ENCODE data around the gene NUP133.

NUP133 gene

GRCh38 chr1:229431284-229432115, 76.6 kb downstream of the NUP133 start:
- no peaks in the 10 kb centered on the region for H3K36me3 ChIP-seq (ENCODE audit: insufficient read depth, low read length)
- H3K4me1 ChIP-seq (ENCODE audit: insufficient read depth, low read length, poor library complexity, severe bottlenecking) = no peaks in the 10 kb centered on the region
- no peak overlapping the region for H3K4me2 ChIP-seq (ENCODE audit: low read depth, low read length, poor library complexity, severe bottlenecking)
- H3K27me3 ChIP-seq (ENCODE audit: insufficient read depth, low read length, poor library complexity, severe bottlenecking) = no peaks in the 10 kb centered on the region
- no peaks in the 10 kb centered on the region for H3K79me2 ChIP-seq (ENCODE audit: insufficient read depth, low read length)
- TF ChIP-seq EZH2phosphoT487 (IDR thresholded peaks at IDR 0.05; ENCODE audit: borderline replicate concordance) (no peak), CTCF (conservative IDR thresholded peaks at IDR 0.05; ENCODE audit: low read length) (no peak)
- H3K9ac ChIP-seq (ENCODE audit: low read depth, low read length, poor library complexity, severe bottlenecking) = no peak overlapping the region
- no peak overlapping the region for H2AFZ ChIP-seq (ENCODE audit: low read length)
- no peaks in the 10 kb centered on the region for H4K20me1 ChIP-seq (ENCODE audit: insufficient read depth, low read length, poor library complexity, severe bottlenecking)
- no peaks in the 10 kb centered on the region for H3K9me2 ChIP-seq (replicated peaks; ENCODE audit: low read depth, low read length)
- H3K4me3 ChIP-seq (ENCODE audit: low read length, poor library complexity, severe bottlenecking) = no peak overlapping the region
- no peaks in the 10 kb centered on the region for H3K9me3 ChIP-seq (ENCODE audit: insufficient read depth, low read depth, low read length)
- H3F3A ChIP-seq (ENCODE audit: low read depth) = no peaks in the 10 kb centered on the region

- Histone ChIP-seq H3K9ac (ENCODE audit: low read depth, low read length, poor library complexity, severe bottlenecking) (no peak overlapping the region), H3K9me3 (ENCODE audit: insufficient read depth, low read depth, low read length) (no peaks in the 10 kb centered on the region), H3K36me3 (ENCODE audit: insufficient read depth, low read length) (no peaks in the 10 kb centered on the region), H3K9me2 (replicated peaks; ENCODE audit: low read depth, low read length) (no peaks in the 10 kb centered on the region), H4K20me1 (ENCODE audit: insufficient read depth, low read length, poor library complexity, severe bottlenecking) (no peaks in the 10 kb centered on the region), H3F3A (ENCODE audit: low read depth) (no peaks in the 10 kb centered on the region), H3K79me2 (ENCODE audit: insufficient read depth, low read length) (no peaks in the 10 kb centered on the region), H3K4me3 (ENCODE audit: low read length, poor library complexity, severe bottlenecking) (no peak overlapping the region), H2AFZ (ENCODE audit: low read length) (no peak overlapping the region), H3K27me3 (ENCODE audit: insufficient read depth, low read length, poor library complexity, severe bottlenecking) (no peaks in the 10 kb centered on the region), H3K4me2 (ENCODE audit: low read depth, low read length, poor library complexity, severe bottlenecking) (no peak overlapping the region), H3K4me1 (ENCODE audit: insufficient read depth, low read length, poor library complexity, severe bottlenecking) (no peaks in the 10 kb centered on the region)
- TF ChIP-seq CTCF (conservative IDR thresholded peaks at IDR 0.05; ENCODE audit: low read length) (0 out of 2 replicates have a peak, but pooled peaks have one; percentile 13), EZH2phosphoT487 (IDR thresholded peaks at IDR 0.05; ENCODE audit: borderline replicate concordance) (no peak)
These were observed 77.3 kb downstream of the NUP133 start for GRCh38 chr1:229430761-229431283.

DNA sequence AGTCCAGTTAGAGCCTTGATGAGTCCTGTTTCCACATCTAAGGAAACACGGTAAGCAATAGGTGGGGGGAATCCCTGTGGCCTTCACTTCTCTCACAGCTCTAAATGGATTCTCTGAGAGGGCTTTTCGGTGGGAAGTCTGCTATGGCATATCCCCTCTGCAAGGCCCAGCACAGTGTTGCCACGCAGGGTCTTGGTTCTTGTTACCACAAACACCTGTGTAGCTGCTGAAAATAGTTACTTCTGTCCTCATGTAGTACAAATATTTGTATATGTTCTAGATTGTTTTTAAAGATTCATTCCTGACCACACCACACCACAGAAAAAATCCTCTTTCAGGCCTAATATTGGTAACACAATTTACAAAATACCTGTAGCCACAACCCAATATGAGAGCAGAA, 79.9 kb downstream of the NUP133 start:
- Histone ChIP-seq H3K9me3 (ENCODE audit: insufficient read depth, low read depth, low read length) (no peaks in the 10 kb centered on the region), H3K9me2 (replicated peaks; ENCODE audit: low read depth, low read length) (no peaks in the 10 kb centered on the region), H4K20me1 (ENCODE audit: insufficient read depth, low read length, poor library complexity, severe bottlenecking) (no peaks in the 10 kb centered on the region), H3K36me3 (ENCODE audit: insufficient read depth, low read length) (no peaks in the 10 kb centered on the region), H3K79me2 (ENCODE audit: insufficient read depth, low read length) (no peaks in the 10 kb centered on the region), H2AFZ (ENCODE audit: low read length) (no peak overlapping the region), H3K9ac (ENCODE audit: low read depth, low read length, poor library complexity, severe bottlenecking) (no peak overlapping the region), H3K4me1 (ENCODE audit: insufficient read depth, low read length, poor library complexity, severe bottlenecking) (no peaks in the 10 kb centered on the region), H3K4me2 (ENCODE audit: low read depth, low read length, poor library complexity, severe bottlenecking) (no peak overlapping the region), H3F3A (ENCODE audit: low read depth) (no peaks in the 10 kb centered on the region), H3K27me3 (ENCODE audit: insufficient read depth, low read length, poor library complexity, severe bottlenecking) (no peaks in the 10 kb centered on the region), H3K4me3 (ENCODE audit: low read length, poor library complexity, severe bottlenecking) (no peak overlapping the region)
- TF ChIP-seq EZH2phosphoT487 (IDR thresholded peaks at IDR 0.05; ENCODE audit: borderline replicate concordance) (no peak), CTCF (conservative IDR thresholded peaks at IDR 0.05; ENCODE audit: low read length) (no peak)
